AG08395 (cell line): ENCODE measurements around the gene LMOD1.
A peak's percentile ranks its signal among the peaks of the same experiment; 100 is the strongest.
"Not testable (repeated sequence)": the region's sequence is repeated elsewhere in the genome, so short reads cannot be mapped to it uniquely, and the experiment has no call there.

Experiments
- DNase-seq: peaks from one replicate; pipeline ENCODE4 v3.0.0; 2012; ENCODE audit warnings: mixed read lengths, low spot score

The LMOD1 gene

GRCh38 chr1:201946224-201946908 lies at the start of gene LMOD1:
TSS of gene LMOD1 (minus strand) at chr1:201946548. CDS start at chr1:201946340, 208 bp downstream.
- DNase-seq = peak; percentile 92

GRCh38 chr1:201990427-201990826 lies 44.1 kb upstream of the LMOD1 start:
- no peak for DNase-seq

- no peak for DNase-seq
These were observed 43.2 kb upstream of the LMOD1 start for GRCh38 chr1:201989354-201990128.

- no peak for DNase-seq
These were observed 42.3 kb upstream of the LMOD1 start for GRCh38 chr1:201988601-201989000.

- no peak for DNase-seq
These were observed 39.0 kb upstream of the LMOD1 start for GRCh38 chr1:201985355-201985754.

- no peak for DNase-seq
These were observed 38.1 kb upstream of the LMOD1 start for GRCh38 chr1:201984446-201984845.

GRCh38 chr1:201983380-201983805 lies 37.0 kb upstream of the LMOD1 start:
- no peak for DNase-seq

GRCh38 chr1:201982623-201983379 lies 36.5 kb upstream of the LMOD1 start, which contains the start of gene RNPEP:
TSS of gene RNPEP (plus strand) at chr1:201982648. CDS start at chr1:201982667, 19 bp downstream.
- DNase-seq = peak; percentile 91

- peak; percentile 92 for DNase-seq
These were observed 35.8 kb upstream of the LMOD1 start for GRCh38 chr1:201982082-201982622.

GRCh38 chr1:201970334-201971159 lies 24.2 kb upstream of the LMOD1 start:
- DNase-seq = no peak

- no peak for DNase-seq
These were observed 22.0 kb upstream of the LMOD1 start for GRCh38 chr1:201968202-201968925.

- DNase-seq = no peak
These were observed 19.8 kb upstream of the LMOD1 start for GRCh38 chr1:201966171-201966570.

GRCh38 chr1:201964261-201964660 lies 17.9 kb upstream of the LMOD1 start:
- peak; percentile 21 for DNase-seq

- DNase-seq = not testable (repeated sequence)
These were observed 16.0 kb upstream of the LMOD1 start for GRCh38 chr1:201962382-201962781.

- no peak for DNase-seq
These were observed 12.0 kb upstream of the LMOD1 start for GRCh38 chr1:201958348-201958747.

GRCh38 chr1:201955729-201956143 lies 9.4 kb upstream of the LMOD1 start:
- DNase-seq = no peak

GRCh38 chr1:201955009-201955728 lies 8.8 kb upstream of the LMOD1 start, which contains the start of gene TIMM17A:
TSS of gene TIMM17A (plus strand) at chr1:201955503. CDS start at chr1:201955527, 24 bp downstream.
- DNase-seq = peak; percentile 96

- DNase-seq = no peak
These were observed 8.1 kb upstream of the LMOD1 start for GRCh38 chr1:201954263-201955008.

GRCh38 chr1:201949491-201949890 lies 3.1 kb upstream of the LMOD1 start:
- DNase-seq = no peak
